ENCODE data around the gene PNPLA2.

PNPLA2 gene

DNA sequence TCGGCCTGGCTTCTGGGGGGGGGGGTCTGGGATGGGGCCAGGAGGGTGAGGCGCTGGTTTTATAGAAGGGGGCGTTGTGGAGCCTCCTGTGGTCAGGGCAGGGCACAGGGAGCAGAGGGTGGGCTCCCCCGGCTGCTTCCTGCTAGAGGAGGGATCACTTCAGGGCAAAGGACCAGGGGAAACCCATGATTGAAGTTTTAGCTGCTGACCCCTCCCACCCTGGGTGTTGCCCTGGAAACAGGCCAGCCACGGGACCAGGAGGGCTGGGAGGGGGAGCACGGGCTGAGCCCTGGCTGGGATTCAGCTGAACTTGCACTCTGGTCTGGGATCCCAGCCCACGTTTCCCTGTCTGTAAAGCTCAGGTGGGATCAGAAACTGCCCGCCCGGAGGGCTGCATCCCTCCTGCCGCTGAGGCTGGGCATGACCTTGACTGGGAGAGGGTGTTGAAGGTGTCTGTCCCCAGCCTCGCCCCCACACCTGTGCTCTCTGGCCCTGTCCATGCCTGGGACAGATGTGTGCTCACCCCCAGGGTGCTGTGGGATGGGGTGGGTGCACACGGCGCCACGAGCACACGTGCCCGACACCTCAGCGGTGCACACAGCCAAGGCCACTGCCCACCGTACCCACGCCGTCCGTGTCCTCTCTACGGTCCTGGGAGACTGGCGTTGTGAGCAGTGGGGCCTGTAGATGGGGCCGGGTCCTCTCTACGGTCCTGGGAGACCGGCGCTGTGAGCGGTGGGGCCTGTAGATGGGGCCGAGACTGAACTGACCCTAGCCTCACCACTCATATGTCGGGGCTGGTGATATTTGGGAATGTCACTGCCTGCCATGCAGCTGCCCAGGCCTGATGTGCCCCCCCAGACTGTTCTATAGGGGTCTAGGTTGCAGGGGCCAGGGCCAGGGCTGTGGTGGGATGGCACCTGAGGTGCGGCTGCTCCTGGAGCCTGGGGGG is 26.3 kb downstream of the PNPLA2 start:
- DNase-seq (ENCODE audit: low read depth) = no peak

DNA sequence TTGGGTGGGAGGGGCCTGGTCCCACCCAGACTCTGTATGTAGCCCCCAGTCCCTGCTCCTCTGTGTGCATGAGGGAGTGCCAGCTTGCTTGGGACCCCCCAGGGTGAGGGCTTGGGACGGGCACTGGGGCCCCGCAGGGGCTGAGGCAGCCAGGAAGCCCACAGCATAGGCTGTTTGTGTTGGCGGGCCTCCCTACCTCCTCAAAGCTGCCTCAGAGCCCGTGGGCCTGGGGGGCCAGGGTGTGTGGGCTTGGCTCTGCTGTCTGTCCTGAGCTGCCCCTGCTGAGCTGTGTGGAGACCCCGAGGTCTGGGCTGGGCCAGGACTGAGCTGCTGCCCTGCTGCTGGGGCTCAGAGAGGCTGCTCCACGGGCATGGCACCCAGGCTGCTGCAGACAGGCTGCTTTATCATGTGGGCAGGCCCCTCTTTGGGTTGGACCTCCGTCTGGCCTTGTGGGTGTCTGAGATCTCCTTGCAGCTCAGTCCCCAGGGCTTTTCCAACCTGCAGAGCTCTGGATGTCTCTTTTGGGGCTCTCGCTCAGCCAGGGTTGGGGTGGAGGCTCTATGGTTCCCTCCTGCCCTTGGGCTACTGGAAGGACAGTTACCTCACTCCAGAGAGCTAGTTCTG is 27.3 kb downstream of the PNPLA2 start:
- no peak for DNase-seq (ENCODE audit: low read depth)

DNA sequence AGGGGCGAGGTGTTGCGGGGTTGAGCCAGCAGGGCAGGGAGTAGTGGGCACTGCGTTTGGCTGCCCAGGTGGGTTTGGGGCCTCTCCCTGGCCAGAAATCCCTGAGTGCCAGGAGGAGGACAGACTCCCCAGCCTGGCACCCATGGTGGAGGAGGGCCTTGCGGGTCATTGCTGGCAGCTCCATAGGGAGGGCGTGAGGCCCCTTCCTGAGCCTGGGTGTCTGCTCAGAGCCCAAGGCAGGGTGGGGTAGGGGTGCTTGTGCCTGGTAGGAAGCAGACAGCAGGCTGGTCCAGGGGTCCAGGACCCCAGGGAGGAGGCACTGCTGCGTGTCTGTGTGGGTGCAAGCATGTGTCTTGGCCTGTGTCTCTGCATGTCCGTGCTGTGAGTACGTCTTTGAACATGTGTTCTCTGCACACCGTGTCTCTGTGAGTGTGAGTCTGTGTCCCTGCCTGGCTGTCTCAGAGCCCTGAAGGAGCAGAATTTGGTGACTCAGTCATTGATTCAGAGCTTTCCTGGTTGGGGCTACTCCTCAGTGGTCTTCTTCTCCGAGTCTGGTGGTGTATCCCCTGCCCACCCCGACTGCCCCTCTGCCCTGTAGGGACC is 27.9 kb downstream of the PNPLA2 start:
- no peak for DNase-seq (ENCODE audit: low read depth)

DNA sequence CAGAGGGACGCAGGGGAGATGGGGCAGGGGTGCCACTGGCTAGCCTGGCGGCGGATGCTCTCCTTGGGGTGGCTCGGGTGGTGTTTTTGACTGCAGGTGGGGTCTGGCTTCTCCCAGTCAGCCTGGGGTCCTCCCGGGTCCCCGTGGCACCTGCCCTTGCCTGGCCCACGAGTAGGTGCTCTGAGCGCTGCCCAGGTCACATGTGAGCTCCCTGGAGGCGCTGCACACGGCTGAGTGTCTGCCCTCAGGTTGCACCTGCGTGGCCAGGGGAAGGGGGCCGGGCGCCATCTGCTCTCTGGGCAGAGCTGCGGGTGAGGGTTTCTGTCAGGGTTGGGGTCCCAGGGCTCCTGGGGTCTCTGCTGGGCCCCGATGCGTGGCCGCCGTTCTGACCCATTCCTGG is 29.2 kb downstream of the PNPLA2 start:
- DNase-seq (ENCODE audit: low read depth) = no peak

DNA sequence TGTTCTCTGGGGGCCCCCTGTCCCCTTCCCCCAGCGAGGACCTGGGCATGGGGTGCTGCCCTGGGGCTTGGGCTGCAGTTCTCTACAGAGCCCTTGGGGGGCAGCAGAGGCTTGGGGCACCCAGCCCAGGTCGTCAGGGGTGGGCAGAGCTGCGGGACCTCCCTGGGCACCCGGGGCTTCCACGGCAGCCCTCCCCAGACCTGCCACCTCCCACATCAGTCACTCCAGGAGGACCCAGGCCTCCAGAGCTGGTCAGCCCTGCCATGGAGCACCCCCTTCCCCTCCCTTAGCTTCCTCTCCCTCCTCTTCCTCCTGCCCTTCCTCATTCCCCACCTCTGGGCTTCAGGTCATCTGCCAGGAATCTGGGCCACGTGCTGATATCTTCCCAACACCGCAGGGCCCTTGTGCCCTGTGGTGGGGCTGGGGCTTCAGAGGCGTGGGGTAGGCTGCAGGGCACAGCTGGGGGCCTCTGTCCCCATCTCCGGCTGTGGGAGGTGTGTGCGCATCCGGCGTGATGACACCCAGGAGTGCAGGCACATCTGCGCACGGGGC is 29.7 kb downstream of the PNPLA2 start:
- no peak for DNase-seq (ENCODE audit: low read depth)

DNA sequence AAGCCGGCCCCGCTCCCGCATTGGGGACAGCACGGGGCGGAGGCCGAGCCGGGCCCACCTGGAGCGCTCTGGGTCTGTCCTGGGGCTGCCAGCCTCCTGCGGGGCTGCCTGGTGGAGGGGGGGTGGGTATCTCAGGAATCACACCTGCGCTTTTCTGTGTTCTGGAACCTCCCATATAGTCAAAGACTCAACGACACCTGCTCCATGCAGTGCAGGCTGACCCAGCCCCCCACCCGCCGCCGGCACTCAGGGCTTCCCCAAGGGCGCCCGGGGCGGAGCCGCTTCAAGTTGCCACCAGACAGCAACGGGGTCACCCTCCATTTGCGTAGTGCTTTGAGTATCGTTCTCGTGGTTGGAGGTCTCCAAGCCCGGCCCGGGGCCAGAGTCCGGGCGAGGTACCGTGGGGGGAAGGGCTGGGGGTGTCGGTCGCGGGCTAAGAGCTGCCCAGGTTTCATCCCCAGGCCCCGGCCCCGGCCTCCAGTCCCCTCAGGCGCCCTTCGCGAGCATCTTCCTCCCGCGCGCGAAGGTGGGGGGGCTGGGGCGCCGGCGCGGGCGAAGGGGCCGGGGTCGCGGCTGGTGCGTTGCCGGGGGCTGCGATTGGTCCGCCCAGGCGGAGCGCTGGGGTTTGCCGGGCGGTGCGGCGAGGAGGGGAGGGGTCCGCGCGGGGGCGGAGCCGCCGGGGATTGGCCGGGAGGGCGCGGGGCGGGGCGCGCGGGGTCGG is 30.6 kb downstream of the PNPLA2 start:
- DNase-seq (ENCODE audit: low read depth) = no peak

DNA sequence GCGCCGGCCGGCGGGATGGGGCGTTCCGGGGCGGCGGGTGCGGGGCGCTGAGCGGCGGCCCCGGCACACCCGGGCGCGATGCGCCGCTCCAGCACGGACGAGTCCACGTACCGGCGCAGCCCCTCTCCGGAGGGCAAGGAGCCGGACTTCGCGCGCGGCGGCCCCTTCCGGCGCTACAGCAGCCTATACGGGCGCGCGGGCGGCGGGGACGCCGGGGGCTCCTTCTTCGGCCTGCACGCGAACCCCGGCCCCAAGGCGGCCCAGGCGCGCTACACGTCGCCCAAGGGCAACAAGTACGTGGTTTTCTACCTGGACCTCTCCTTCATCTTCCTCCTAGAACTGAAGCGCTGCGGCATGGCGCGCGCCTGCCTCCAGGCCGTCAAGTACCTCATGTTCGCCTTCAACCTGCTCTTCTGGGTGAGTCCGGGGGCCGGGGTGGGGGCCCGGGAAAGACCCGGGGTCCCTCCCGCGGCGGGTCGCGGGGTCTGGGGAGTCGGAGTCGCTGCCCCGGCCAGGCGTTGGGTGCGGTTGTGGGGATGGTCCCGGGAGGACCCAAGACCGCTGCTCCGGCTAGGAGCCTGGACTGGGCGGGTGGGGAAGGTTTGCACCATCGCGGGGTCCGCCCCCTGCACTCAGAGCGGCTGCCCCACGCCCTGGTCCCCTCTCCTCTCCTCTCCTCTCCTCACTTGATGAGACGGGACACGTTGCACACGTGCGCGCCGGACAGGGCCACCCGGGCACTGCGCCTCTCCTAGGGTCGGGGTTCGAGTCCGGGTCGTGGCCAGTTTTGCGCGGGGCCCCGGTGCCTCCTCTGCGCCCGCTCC is 31.4 kb downstream of the PNPLA2 start:
- DNase-seq (ENCODE audit: low read depth) = no peak

DNA sequence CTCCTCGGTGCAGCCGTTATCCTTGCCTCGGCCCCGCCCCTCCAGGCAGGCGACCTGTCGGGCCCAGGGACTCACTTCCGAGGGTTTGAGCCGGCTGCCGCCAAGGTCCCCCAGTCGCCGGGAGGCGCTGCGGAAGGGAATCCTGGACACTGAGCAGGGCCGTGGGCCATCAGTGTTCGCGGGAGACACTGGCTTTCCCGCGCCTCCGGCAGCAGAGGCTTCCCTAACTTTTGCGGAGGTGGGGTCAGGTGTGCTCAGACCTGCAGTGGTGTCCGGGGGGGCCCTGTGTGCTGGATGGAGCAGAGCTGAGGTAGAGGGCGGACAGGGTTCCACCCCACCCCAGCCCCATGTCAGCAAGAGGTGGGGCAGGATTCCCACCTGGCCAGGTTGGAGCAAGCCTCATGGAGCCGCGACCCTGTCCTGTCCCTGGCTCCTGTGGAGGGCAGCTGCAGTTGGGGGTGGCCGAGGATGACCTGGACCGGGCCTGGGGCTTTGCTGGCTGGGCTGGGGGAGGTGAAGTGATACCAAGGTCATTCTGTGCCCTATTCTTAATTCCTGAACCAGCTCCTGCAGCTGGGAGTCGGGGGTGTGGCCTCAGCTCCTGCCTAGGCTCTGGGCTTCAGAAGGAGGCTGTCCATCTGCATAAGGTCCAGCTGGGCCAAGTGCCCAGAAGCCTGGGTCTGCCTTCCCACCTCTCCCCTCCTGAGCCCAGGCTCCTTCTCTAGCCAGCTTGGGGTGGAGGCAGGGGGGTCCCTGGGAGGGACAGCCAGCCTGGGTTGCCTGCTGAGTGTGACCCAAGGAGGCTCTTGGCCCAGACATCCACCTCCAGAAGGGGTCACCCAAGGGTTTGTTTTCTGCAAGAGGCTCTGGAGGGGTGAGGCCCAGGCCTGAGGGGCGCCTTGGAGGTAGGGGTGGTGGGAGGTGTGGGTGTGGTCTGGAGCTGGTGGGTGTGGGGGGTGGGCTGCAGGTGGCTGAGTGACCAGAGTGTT is 32.4 kb downstream of the PNPLA2 start:
- no peak for DNase-seq (ENCODE audit: low read depth)

DNA sequence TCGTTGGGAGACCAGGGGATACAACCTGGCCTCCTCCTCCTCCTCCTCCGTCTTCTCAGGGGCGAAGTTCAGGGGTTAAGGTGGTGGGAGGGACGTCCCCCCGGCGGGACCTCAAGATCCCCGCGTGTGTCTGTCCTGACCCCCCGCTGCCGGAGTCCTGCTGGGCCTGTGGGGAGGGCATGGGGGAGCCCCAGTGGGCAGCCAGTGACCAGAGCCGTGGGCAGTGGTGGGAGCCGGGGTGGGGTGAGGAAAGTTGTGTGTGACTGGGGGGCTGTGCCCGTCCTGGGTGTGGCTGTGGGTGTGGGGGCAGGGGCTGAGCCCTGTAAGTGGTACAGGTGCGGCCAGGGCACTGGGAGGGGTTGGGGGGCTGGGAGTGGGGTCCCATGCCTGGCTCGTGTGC is 34.0 kb downstream of the PNPLA2 start:
- no peak for DNase-seq (ENCODE audit: low read depth)

DNA sequence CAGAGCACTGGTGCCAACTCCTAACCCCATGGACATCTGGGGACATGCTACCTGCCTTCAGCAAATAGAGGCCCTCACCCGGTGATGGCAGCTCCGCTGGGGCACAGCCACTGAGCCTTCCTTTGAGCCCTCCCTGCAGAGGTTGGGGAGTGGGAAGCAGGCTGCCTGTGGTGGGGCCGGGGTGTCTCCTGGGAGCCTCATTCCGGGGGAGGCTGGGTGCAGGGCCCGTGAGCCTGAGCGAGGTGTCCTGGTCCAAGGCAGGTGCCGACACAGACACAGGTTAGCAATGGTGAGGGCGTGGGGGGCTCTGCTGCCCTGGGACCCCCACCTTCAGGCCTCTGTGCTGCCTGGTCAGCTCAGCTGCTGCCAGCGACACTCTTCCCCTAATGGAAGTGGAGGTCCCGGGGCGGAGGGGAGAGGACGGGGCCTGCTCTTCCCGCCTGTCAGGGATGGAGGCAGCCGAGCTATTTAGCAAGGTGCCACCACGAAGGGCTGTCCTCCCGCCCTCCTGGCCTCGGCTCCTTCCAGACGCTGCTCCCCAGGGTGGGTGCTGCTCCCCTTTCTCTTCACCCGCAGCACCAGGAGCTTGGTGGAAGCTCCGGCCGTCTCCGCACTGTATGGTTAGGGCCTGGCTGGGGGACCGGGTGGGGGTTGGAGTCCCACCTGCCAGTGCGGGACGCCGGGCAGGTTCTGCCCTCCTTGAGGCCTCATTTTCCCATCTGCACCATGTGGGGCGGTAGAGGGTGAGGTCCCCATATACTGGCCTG is 35.2 kb downstream of the PNPLA2 start:
- DNase-seq (ENCODE audit: low read depth) = no peak

DNA sequence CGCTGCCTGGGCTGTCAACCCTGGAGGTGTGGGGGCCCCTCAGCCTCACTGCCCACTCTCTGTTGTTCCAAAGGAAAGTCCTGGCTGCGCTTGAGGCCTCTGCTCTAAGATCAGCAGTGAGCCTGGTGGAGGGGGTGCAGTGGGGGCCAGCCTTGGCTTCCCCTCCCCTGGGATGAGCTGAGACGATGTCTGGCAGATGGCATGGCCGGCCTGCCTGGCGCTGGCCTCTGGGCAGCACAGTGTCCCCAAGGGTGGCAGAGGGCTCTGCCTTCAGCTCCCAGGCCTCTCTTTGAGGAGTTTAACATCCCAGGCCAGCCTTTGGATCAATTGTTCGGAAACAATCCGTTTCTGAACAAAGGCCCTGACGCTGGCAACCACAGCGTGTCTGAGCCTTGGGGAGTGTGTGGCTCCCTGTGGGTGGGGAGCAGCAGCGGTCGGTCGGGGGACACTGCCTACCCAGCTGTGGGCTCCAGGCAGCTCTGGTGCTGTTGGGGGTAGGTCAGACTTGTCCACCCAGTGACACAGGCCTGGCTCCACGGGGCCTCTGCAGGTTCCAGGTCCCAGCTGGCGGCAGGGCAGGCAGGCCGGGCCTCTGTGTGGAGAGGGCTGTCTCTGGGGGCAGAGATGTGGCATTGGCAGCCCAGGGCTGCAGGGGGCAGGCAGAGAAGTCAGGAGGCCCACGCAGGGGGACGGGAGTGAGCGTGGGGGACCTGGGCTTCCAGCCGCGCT is 36.1 kb downstream of the PNPLA2 start:
- no peak for DNase-seq (ENCODE audit: low read depth)

DNA sequence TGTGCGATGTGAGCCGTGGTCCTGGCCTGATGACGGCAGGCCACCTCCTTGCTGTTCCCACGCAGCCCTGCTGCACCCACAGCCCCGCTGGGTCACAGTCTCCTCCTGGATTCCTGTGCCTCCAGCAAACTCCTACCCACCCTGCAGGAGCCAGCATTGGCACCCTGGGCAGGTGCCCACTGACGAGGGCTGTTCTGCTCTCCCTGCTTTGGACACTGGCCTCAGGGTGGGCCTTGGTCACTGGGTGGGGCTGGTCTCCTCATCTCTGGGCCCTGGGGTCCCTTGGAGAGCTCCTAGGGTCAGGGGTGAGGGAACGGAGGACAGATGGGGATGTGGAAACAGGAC is 36.6 kb downstream of the PNPLA2 start:
- no peak for DNase-seq (ENCODE audit: low read depth)

DNA sequence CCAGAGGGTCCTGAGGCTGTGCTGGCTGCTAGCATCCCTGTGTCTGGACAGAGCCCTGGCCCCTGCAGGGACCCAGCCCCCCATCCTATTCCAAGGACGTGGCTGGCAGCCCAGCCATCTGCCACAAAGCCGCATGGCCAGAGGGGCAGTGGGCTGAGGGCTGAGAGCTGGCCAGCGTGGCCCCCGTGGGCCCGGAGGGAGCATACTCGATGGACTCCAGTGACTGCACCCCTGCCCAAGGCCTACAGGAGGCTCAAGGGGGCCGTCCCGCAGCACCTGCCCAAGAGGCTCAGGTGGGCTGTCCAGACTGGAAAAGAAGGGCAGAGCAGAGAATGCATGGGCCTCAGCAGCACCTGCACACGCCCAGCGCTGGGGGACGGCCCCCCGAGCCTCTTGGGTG is 37.1 kb downstream of the PNPLA2 start:
- DNase-seq (ENCODE audit: low read depth) = no peak

DNA sequence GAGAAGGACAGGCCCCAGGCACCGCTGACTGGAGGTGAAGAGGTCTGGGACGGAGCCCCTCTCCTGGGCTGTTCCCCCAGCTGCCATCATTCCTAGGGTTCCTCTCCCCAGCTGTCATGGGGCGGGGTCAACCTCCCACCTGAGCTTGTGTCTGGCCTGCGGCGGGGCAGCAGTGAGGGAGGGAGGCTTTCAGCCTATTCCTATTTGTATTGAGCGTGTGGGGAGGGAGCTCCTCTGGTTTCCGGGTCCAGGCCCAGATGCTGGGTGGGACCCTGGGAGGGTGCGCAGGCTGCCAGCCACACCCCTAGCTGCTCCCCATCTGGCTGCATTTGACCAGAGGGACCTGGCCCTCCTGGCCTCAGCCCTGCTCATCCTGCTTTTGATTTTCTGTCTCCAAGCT is 37.7 kb downstream of the PNPLA2 start:
- no peak for DNase-seq (ENCODE audit: low read depth)

DNA sequence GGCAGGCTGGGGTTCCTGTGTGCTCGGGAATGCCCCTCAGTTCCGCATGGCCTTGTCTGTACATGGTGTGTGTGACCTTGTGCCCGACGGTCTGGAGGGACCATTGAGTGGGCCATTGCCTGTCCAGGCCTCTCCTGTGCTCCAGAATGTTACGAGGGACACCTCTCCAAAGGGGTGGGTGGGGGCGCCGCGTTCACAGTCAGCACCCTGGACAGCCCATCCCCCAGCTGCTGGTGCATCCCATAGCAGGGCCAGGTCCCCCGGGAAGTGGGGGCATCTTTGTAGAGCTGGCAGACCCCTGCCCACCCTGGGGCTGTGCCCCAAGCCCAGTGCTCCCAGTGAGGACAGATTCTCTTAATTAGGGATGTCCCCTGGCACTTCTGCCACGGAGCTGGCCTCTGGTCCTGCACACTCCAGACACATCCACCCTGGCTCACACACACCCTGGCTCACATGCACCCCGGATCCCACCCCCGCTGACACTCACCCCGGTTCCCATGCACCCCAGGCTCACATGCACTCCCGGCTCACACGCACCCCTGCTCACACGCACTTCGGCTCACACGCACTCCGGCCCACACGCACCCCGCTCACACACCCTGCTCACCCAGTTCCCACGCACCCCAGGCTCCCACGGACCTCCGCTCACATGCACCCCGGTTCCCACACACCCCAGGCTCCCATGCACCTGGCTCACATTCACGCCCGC is 39.5 kb downstream of the PNPLA2 start:
- no peak for DNase-seq (ENCODE audit: low read depth)

DNA sequence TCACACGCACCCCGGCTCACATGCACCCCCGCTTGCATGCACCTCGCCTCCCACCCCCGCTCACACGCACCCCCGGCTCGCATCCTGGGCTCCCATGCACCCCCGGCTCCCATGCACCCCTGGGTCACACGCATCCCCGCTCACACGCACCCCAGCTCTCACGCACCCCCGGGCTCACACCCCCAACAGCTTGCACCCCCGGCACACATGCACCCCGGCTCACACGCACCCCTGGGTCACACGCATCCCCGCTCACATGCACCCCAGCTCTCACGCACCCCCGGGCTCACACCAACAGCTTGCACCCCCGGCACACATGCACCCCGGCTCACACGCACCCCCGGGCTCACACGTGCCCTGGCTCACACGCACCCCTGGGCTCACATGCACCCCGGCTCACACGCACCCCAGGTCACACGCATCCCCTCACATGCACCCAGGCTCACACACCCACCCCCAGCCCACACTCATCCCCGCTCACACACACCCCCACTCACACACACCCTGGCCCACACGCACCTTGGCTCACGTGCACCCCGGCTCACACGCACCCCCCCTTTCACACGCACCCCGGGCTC is 40.1 kb downstream of the PNPLA2 start:
- no peak for DNase-seq (ENCODE audit: low read depth)

DNA sequence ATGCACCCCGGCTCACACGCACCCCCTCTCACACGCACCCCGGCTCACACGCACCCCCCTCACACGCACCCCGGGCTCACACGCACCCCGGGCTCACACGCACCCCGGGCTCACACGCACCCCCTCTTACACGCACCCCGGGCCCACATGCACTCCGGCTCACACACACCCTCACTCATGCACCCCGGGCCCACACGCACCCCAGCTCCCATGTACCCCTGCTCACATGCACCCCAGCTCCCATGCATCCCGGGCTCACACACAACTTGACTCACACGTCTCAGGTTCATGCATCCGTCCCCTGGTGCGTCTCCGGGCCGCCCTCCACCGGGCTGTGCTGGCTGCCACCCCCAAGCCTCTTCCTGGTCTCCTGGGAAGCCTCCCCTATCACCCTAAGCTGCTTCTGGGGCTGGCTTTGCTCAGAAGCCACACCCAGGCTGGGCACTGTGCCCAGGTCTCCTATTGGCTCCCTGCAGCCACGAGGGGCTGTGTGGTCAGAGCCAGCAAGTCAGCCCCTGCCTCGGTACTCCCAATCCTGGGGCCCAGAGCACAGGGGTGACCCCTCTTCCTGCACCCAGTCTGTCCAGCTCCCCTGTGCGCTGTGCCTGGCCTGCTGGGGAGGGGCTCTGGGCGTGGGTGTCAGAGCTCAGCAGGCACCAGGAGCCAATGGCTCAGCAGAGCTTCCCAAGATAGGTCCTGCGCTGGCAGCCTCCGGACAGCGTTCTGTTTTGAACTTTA is 40.8 kb downstream of the PNPLA2 start:
- DNase-seq (ENCODE audit: low read depth) = no peak

All from stimulated activated CD8-positive, alpha-beta memory T cell treated with anti-CD3 and anti-CD28 coated beads, Interleukin-7, amount 100 ng/mL, for 24 hours (primary cell).